HEK293 (cell line): Measurements from ENCODE around the gene PLPP1.

ENCODE experiments used
- ZBTB20 ChIP-seq: fragments of 450-650 bp; formaldehyde crosslinking; IDR thresholded peaks from 2 replicates; pipeline ENCODE4 v1.5.1; 2016; ENCODE audit warnings: missing biosample characterization, missing genetic modification characterization
- ZBTB21 ChIP-seq: fragments of 450-650 bp; formaldehyde crosslinking; IDR thresholded peaks from 2 replicates; pipeline ENCODE4 v1.5.1; 2017; ENCODE audit warnings: missing biosample characterization, missing genetic modification characterization
- ZBTB7A ChIP-seq: fragments of 450-650 bp; formaldehyde crosslinking; IDR thresholded peaks from 2 replicates; pipeline ENCODE4 v1.5.1; 2016; ENCODE audit warnings: low read depth, missing biosample characterization, missing genetic modification characterization
- ZNF354C ChIP-seq: fragments of 450-650 bp; formaldehyde crosslinking; IDR thresholded peaks from 2 replicates; pipeline ENCODE4 v1.5.1; 2016; ENCODE audit warnings: missing biosample characterization, missing genetic modification characterization, low read depth, borderline replicate concordance
- TF ChIP-seq, protein P1 (sequence below): fragments of 450-650 bp; formaldehyde crosslinking; IDR thresholded peaks from 2 replicates; pipeline ENCODE4 v1.5.1; 2016; ENCODE audit warnings: missing biosample characterization, missing genetic modification characterization
- TF ChIP-seq, protein P2 (sequence below): fragments of 450-650 bp; formaldehyde crosslinking; IDR thresholded peaks from 2 replicates; pipeline ENCODE4 v1.5.1; 2016; ENCODE audit warnings: missing biosample characterization, missing genetic modification characterization
- TF ChIP-seq, protein P3 (sequence below): fragments of 450-650 bp; formaldehyde crosslinking; IDR thresholded peaks from 2 replicates; pipeline ENCODE4 v1.5.1; 2017; ENCODE audit warnings: missing biosample characterization, missing genetic modification characterization
- TF ChIP-seq, protein P4 (sequence below): fragments of 450-650 bp; formaldehyde crosslinking; IDR thresholded peaks from 2 replicates; pipeline ENCODE4 v1.5.1; 2016; ENCODE audit warnings: missing biosample characterization, missing genetic modification characterization, borderline replicate concordance

DNA sequence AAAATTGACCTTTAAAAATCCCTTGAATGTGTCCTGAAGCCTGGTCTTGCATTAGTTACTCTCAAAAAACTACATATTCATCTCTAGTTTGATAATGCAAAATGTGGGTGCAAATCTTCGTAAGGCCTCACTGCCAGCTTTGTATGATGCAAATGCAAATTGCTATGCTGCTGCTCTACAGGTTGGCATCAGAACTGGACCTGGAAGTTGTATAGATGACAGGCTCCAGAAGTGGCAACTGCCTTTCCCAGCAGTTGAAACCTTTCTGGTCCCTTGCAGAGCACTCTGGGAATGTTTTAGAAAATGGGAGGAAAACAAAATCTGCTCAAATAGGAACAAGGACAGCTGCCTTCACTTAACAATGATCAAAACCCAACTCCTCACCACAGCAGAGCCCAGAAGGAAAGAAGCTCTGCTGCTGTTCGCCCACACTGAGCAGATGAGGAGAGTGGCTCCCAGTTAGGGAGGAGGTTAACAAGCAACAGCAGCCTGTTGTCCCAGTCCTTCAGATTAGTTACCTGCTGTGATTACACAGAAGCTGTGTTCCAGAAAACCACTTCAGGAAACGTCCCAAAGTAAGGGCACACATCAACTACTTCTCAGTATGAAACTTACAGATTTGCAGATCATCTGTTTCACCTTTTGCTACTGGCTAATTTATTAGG, 93.5 kb downstream of the PLPP1 start:
- TF ChIP-seq, protein P1, sequence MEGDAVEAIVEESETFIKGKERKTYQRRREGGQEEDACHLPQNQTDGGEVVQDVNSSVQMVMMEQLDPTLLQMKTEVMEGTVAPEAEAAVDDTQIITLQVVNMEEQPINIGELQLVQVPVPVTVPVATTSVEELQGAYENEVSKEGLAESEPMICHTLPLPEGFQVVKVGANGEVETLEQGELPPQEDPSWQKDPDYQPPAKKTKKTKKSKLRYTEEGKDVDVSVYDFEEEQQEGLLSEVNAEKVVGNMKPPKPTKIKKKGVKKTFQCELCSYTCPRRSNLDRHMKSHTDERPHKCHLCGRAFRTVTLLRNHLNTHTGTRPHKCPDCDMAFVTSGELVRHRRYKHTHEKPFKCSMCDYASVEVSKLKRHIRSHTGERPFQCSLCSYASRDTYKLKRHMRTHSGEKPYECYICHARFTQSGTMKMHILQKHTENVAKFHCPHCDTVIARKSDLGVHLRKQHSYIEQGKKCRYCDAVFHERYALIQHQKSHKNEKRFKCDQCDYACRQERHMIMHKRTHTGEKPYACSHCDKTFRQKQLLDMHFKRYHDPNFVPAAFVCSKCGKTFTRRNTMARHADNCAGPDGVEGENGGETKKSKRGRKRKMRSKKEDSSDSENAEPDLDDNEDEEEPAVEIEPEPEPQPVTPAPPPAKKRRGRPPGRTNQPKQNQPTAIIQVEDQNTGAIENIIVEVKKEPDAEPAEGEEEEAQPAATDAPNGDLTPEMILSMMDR (tag by site-specific recombination): no peak
- TF ChIP-seq, protein P2, sequence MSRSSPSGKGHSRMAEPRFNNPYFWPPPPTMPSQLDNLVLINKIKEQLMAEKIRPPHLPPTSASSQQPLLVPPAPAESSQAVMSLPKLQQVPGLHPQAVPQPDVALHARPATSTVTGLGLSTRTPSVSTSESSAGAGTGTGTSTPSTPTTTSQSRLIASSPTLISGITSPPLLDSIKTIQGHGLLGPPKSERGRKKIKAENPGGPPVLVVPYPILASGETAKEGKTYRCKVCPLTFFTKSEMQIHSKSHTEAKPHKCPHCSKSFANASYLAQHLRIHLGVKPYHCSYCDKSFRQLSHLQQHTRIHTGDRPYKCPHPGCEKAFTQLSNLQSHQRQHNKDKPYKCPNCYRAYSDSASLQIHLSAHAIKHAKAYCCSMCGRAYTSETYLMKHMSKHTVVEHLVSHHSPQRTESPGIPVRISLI (tag by site-specific recombination): no peak
- no peak for TF ChIP-seq ZBTB20 (tag by site-specific recombination)
- TF ChIP-seq ZNF354C (tag by site-specific recombination): no peak
- no peak for TF ChIP-seq ZBTB7A
- TF ChIP-seq, protein P3, sequence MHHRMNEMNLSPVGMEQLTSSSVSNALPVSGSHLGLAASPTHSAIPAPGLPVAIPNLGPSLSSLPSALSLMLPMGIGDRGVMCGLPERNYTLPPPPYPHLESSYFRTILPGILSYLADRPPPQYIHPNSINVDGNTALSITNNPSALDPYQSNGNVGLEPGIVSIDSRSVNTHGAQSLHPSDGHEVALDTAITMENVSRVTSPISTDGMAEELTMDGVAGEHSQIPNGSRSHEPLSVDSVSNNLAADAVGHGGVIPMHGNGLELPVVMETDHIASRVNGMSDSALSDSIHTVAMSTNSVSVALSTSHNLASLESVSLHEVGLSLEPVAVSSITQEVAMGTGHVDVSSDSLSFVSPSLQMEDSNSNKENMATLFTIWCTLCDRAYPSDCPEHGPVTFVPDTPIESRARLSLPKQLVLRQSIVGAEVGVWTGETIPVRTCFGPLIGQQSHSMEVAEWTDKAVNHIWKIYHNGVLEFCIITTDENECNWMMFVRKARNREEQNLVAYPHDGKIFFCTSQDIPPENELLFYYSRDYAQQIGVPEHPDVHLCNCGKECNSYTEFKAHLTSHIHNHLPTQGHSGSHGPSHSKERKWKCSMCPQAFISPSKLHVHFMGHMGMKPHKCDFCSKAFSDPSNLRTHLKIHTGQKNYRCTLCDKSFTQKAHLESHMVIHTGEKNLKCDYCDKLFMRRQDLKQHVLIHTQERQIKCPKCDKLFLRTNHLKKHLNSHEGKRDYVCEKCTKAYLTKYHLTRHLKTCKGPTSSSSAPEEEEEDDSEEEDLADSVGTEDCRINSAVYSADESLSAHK: no peak
- TF ChIP-seq, protein P4, sequence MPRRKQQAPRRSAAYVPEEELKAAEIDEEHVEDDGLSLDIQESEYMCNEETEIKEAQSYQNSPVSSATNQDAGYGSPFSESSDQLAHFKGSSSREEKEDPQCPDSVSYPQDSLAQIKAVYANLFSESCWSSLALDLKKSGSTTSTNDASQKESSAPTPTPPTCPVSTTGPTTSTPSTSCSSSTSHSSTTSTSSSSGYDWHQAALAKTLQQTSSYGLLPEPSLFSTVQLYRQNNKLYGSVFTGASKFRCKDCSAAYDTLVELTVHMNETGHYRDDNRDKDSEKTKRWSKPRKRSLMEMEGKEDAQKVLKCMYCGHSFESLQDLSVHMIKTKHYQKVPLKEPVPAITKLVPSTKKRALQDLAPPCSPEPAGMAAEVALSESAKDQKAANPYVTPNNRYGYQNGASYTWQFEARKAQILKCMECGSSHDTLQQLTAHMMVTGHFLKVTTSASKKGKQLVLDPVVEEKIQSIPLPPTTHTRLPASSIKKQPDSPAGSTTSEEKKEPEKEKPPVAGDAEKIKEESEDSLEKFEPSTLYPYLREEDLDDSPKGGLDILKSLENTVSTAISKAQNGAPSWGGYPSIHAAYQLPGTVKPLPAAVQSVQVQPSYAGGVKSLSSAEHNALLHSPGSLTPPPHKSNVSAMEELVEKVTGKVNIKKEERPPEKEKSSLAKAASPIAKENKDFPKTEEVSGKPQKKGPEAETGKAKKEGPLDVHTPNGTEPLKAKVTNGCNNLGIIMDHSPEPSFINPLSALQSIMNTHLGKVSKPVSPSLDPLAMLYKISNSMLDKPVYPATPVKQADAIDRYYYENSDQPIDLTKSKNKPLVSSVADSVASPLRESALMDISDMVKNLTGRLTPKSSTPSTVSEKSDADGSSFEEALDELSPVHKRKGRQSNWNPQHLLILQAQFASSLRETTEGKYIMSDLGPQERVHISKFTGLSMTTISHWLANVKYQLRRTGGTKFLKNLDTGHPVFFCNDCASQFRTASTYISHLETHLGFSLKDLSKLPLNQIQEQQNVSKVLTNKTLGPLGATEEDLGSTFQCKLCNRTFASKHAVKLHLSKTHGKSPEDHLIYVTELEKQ (tag by site-specific recombination): no peak
- no peak for TF ChIP-seq ZBTB21
